Measurements from ENCODE around the gene FEZ2. TPM values are rescaled to one million over a fixed set of nuclear protein-coding genes. Genes with fewer than 3 reads are reported as not detected.

Gene FEZ2
- total and polyA plus RNA-seq, 2 experiments from 2014 or later: 28.0 to 32.9 TPM

- peaks cover 65% of the 10 kb centered on the region for H3K4me1 Mint-ChIP-seq
- peak overlapping the region; percentile 90 for H3K27ac Mint-ChIP-seq
- H3K9me3 Mint-ChIP-seq: no peaks in the 10 kb centered on the region; the same call in 2 of the 3 replicates
- no peak for TF ChIP-seq CTCF (conservative IDR thresholded peaks at IDR 0.05; ENCODE audit: low read depth in 2 of 2)
- TF ChIP-seq NANOG (IDR thresholded peaks at IDR 0.05; ENCODE audit: borderline replicate concordance): peak; percentile 31; the same call in 1 of the 2 replicates
- Histone ChIP-seq H3K4me2 (peak overlapping the region; percentile 53), H3K27ac (ENCODE audit: low read depth) (peak overlapping the region; percentile 23), H3K79me2 (replicated peaks; ENCODE audit: insufficient read depth) (no peaks in the 10 kb centered on the region), H2AFZ (no peak overlapping the region), H3K4me3 (no peak overlapping the region), H3F3A (replicated peaks; ENCODE audit: low read depth) (no peaks in the 10 kb centered on the region), H3K9me2 (ENCODE audit: insufficient read depth) (0 out of 2 replicates have a peak, but pooled peaks cover 3% of the 10 kb centered on the region), H3K4me1 (ENCODE audit: insufficient read depth) (peaks cover 35% of the 10 kb centered on the region), H3K27me3 (ENCODE audit: insufficient read depth) (no peaks in the 10 kb centered on the region), H3K36me3 (ENCODE audit: insufficient read depth) (no peaks in the 10 kb centered on the region), H4K20me1 (replicated peaks; ENCODE audit: insufficient read depth) (no peaks in the 10 kb centered on the region)
- peaks cover 2% of the 10 kb centered on the region for H3K27me3 Mint-ChIP-seq (ENCODE audit: insufficient read depth, low read depth, poor library complexity)
- no peaks in the 10 kb centered on the region for H3K36me3 Mint-ChIP-seq (ENCODE audit: low read depth)
- ATAC-seq: peak; percentile 58
- H3K4me3 Mint-ChIP-seq: peak overlapping the region; percentile 31
- peak; percentile 88 for DNase-seq (ENCODE audit: low spot score)
Measured at GRCh38 chr2:36616947-36617346, 19.0 kb upstream of the FEZ2 start.

GRCh38 chr2:36615222-36615621, 17.3 kb upstream of the FEZ2 start:
- Histone ChIP-seq H3F3A (replicated peaks; ENCODE audit: low read depth) (no peaks in the 10 kb centered on the region), H3K4me1 (ENCODE audit: insufficient read depth) (peaks cover 35% of the 10 kb centered on the region), H3K4me3 (no peak overlapping the region), H3K36me3 (ENCODE audit: insufficient read depth) (no peaks in the 10 kb centered on the region), H2AFZ (no peak overlapping the region), H3K27ac (ENCODE audit: low read depth) (peak overlapping the region; percentile 17; the same call in 1 of the 2 replicates), H3K79me2 (replicated peaks; ENCODE audit: insufficient read depth) (no peaks in the 10 kb centered on the region), H3K27me3 (ENCODE audit: insufficient read depth) (no peaks in the 10 kb centered on the region), H3K4me2 (peak overlapping the region; percentile 31), H4K20me1 (replicated peaks; ENCODE audit: insufficient read depth) (no peaks in the 10 kb centered on the region), H3K9me2 (ENCODE audit: insufficient read depth) (0 out of 2 replicates have a peak, but pooled peaks cover 3% of the 10 kb centered on the region)
- Mint-ChIP-seq H3K9me3 (no peaks in the 10 kb centered on the region; the same call in 2 of the 3 replicates), H3K27ac (no peak overlapping the region), H3K36me3 (ENCODE audit: low read depth) (no peaks in the 10 kb centered on the region), H3K27me3 (ENCODE audit: insufficient read depth, low read depth, poor library complexity) (peaks cover 2% of the 10 kb centered on the region), H3K4me3 (no peak overlapping the region), H3K4me1 (peaks cover 75% of the 10 kb centered on the region)
- ATAC-seq: 0 out of 3 replicates have a peak, but pooled peaks have one; percentile 15
- TF ChIP-seq EZH2 (IDR thresholded peaks at IDR 0.05; ENCODE audit: low read depth, unreplicated experiment) (no peak), REST (IDR thresholded peaks at IDR 0.05; ENCODE audit: unreplicated experiment) (no peak), NANOG (IDR thresholded peaks at IDR 0.05; ENCODE audit: borderline replicate concordance) (no peak)
- peak; percentile 15 for DNase-seq (ENCODE audit: low spot score)

All from GM23338 (cell line).